GM18499 (cell line): Measurements from ENCODE around the gene TMEM271.

Source experiments
- ATAC-seq: cut with Tn5 transposase; IDR thresholded peaks from one replicate; pipeline ENCODE4 v1.9.1; 2021; ENCODE audit warnings: moderate number of reproducible peaks; ENCODE audit not compliant: insufficient read depth, unreplicated experiment

The TMEM271 gene

DNA sequence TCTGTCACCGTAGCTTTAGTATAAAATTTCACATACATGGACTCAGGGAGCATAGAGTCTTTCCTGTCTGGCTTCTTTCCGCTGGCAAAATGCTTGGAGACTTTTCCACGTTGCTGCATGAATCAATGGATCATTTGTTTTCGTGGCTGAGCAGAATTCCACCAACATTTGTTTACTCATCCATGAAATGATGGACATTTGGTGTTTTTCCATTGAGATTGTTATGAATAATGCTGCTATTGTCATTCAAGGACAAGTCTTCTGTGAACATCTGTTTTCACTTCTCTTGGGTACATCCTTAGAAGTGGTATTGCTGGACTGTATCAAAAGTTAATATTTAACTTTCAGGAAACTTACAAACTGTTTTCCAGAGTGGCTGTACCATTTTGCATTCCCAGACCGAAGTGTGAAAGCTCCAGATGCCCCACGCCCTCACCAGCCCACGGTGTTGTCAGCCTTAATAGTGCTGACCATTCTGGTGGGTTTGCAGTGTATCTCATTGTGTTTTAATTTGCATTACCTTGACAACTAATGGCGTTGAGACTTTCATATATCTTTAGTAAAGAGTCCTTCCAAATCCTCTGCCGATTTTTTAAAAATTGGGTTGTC, 5.8 kb upstream of the TMEM271 start:
- ATAC-seq, result no peak

DNA sequence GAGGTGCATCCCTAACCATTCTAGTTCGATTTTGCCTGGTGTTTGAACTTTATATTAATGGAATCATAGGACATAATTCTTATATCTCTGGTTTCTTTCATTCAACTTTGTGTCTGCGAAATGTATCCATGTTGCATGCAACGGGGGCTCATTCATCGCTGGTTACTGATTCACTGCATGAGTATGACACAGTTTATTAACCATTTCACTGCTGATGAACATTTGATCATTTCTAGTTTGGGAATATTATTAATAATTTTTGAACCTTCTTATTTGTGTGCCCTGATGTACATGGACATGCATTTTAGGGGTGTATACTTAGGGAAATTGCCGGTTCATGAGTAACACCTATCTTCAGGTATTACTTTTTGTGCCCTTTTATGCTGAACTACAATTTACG, 5.1 kb upstream of the TMEM271 start:
- no peak for ATAC-seq

DNA sequence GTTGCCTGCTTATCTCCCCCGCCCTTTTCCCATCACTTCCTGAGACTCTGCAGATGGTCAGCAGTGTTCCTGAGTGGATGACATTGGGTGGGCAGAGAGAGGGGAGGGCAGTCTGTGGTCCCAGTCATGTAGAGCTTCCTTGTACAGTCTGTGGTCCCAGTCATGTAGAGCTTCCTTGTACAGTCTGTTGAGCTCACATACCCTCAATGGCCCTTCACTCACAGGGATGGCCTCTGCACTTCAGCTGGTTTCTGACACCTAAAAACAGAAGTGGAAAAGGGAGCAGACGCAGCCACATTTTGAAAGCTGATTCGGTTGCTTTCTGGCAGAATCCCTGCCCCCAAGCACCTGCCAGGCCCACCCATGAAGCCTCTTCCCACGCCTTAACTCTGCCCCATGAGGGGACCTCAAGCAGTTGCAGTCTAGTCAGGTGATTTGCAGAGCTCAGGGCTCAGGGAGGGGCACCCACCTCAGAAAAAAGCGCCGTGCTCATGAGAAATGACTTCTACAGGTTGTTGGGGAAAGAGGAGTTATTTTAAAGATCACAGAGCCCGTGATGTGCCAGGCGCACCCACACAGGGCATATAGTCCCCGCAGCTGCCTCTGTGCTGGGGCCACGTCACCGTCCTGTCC, 3.6 kb upstream of the TMEM271 start:
- ATAC-seq, result no peak

DNA sequence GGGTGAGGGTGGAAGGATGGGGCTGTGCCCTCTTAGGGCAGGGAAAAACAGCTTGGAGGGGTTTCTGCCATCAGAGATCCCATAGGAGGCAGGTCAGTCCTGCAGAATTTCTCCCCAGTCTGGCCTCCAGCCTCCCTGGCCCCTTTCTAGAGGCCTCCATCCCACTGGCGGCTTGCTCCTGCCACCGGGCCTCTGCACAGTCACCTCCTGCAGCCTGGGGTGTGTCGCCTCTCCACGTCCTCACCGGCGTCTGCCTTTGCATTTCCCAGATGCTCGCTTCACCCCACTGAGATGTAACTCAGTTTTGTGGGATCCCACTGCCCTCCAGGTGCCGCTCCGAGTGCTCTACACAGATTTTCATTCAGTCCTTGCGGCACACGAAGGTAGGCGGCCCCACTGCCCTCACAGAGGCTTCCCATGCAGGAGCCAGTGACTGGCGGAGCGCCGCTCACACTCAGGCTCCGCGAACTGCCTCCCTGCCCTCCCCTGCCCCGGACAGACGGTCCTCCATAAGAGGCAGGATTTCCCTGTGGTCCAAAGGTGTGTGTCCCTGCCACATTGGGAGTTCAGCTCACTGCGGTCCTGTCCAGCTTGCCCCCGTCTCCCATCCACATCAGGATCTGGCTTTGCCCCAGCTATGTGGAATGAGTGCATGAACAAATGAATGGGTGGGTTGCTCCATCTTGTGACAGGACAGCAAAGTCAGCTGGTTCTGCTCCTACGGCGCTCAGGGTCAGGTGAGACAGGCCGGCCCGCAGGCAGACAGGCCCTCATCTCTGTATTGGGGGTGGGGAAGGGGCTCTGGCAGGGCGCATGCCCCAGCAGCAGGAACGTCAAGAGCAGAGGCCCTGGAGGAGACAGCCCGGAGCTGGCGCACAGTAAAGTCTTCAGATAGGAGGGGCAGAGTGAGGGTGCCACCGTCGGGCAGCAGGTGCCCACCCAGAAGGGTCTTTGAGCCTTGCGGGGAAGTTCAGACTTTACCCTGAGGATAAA, 2.7 kb upstream of the TMEM271 start:
- no peak for ATAC-seq

DNA sequence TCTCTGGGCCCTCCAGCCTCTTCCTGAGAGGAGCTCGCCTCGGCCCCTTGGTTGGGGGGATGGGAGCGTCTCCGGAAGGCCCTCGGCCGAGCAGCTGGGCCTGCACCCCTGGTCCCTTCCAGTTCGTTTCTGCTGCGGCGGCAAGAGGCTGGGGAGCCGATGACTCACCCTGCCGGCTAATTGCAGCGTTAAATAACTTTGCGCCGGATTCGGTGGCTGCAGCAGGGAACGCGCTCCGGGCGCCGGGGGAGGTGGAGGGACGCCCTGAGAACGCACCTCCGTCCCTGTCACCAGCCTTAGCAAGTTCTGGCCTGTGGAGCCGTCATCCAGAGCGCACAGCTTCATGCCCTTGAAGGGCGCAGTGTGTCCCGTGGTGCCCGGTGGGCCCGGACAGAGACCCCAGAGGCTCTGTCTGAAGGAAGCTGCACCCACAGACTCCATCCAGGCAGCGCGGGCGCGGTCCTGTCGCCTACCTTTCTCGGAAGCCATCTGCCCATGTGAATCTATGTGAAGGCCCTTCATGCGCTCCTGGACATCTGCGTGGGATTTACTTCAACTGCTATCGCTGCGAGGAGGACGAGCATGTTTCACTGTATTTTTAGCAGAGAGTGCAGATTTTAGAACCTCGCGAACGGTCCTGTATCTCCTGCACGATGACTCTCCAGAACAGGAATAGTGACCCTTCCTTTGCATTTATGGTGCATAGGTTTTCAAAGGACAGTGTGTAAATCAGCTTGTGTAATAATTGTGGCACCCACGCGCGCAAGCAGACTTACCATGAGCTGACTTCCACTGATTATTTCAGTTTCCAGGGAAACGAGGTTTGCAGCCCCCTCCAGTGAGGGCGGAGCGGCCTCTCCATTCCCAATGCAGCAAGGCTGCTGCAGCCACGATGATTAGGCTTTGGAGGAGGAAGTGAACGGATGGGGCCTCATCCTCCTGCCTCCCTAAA, 1.7 kb upstream of the TMEM271 start:
- ATAC-seq, result no peak

DNA sequence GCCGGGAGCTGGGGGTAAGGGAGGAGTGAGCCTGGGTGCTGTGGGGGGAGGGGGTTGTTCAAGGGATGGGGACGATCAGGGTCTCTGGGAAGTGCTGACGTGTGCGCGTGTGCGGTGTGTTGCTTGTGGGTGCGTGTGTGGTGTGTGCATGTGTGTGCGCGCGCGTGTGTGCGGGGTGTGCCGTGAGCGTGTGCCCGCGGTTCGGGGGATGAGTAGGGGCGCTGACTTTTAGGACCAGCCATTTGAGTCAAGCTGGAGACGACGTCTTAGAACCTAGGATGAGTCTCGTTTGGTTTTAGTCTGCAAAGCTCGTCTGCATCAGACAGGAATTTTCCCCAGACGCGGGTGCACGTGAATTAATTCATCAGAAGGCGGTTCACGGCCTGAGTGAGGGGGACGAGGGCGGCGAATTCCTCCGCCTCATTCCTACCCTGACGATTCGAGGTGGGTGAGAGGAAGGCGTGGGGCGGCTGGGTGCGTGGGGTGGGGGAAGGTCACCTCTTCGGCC, 950 bp upstream of the TMEM271 start:
- no peak for ATAC-seq

DNA sequence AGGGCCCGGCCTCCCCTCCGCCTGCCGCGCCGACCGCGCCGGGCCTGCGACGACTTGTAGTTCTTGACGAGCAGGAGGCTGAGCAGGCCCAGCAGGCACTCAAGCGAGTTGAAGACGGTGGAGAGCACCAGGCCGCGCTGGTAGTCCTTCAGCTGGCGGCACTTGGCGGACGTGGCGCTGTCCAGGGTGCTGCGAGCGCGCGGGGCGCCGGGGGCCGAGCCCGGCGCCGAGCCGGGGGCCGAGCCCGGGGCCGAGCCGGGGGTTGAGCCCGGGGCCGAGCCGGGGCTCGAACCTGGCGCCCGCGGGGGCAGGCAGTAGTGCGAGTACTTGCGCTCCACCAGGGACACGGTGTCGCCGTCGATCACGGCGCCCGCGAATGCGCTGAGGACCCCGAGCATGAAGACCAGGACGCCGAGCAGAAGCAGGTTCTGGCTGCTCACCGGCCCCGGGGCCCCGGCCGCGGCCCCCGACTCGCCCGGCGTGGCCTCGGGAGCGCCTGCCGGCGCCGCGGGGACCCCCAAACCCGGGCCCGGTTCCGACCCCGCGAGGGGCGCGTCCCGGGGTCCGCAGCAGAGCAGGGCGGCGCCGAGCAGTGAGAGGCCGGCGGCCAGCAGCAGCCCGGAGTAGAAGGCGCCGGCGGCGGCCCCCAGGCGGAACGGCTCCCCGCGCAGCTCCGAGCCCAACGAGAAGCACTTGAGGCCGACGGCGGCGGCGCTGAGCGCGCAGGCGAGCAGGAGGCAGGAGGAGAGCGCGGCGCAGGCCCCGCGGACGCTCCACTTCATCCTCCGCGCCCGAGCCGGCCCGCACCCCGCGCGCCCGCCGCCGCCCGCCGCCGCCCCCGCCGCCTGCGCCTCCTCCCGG, 584 bp downstream of the TMEM271 start:
- no peak for ATAC-seq

DNA sequence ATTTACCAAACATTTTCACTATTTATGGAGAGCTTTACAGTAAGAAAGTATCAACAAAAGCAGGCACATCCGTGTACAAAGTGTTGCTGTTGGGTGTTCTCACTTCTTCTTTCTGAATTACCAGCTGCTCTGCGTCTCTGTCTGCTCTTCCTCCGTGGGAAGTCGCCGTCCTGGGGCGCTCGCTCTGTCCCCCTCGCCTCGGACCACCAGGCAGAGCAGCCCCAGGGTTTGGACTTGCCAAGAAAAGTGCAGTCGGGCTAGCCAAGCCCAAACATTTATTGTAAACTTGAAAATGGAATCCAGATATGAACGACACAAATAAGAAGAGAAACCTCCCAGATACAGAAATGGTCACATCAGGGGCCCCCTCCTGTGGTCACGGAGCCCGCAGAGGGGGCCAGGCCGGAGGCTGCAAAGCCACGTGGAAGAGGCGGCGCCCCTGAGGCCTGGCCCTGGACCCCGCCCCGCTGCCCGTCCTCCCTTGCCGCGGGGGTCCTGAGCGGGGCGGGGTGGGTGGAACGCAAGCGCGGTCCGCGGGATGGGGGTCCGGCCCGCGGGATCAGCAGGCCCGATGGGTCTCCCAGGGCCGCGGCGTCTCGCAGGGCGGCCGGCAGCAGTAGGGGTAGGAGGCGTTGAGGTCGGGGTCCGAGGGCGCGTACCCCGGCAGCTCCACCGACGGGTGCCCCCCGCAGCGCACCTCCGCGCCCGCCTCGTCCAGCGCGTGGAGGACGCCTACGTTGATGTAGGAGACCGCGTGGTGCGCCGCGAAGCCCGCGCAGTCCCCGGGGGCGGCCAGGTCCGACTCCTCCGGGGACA, 1.5 kb downstream of the TMEM271 start:
- ATAC-seq, result no peak

DNA sequence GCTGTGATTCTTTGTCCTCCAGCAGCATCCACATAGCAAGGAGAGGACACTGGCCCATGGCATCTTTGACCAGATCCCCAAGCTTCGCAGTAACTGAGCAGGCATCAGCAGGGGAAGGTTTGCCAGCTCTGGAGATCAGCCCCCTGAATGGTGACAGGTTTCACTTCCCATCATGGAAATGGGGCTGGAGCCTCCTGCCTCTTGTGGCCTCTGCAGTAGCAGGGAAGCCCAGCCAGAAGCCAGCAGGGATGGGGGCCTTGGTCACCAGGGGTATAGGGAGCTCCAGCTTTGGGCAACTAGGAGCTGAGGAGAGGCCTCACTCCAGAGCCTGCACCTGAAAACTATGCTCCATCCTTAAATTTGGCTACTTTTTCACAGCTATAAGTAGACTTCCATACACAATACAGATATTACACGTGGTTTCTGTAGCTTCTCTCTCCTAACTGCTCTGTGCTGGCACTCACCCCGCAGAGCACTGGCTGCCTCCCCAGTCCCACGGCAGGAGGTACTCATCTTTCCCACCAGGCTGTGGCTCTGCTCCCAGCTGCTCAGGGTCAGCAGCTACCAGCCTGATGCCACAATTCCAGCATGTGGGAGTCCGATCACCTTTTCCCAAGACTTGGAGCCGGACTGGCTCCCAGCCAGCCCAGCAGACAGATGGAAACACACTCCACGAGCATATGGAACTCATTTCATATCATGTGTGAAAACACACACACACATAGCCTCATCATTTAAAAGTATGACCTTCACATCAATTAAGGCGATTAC, 2.8 kb downstream of the TMEM271 start:
- no peak for ATAC-seq

DNA sequence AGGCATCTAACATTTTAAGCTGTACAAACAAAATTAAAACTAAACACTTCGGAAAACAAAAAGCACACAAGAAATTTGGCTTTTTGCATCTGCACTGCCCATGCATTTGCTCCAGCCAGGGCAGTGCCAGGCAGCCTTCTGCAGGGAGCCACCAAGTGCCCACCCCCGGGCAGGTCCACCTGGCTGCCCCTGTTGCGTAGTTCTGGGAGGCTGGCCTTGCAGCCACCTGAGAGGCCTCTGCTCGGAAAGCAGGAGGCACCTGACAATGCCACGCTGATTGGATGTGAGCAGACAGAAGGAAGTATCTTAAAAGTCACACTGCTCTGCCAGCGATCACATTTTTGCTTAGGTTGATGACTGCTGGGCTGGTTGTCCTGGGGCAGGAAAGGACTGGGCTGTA, 3.5 kb downstream of the TMEM271 start:
- no peak for ATAC-seq

DNA sequence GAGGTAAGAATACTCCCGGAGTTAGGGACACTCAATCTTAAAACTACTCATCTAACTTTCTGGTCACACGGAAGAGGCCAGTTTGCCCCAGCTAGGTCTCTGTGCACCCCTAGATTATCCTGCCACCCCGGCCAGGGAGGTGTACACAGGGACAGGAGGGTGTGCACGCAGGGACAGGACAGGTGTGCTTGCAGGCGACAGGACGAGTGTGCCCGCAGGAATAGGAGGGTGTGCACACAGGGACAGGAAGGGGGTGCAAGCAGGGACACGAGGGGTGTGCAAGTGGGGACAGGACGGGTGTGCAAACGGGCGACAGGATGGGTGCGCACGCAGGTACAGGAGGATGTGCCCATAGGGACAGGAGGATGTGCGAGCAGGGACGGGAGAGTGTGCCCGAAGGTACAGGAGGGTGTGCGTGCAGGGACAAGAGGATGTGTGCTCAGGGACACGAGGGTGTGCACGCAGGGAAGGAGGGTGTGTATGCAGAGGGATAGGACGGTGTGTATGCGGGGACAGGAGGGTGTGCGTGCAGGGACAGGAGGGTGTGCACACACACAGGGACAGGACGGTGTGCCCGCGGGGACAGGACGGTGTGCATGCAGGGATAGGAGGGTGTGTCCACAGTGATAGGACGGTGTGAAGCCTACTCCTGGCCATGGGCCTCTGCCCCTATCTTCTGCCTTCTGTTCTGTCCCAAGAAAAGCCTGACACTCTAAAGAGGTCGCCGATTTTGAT, 4.1 kb downstream of the TMEM271 start:
- ATAC-seq, result no peak

DNA sequence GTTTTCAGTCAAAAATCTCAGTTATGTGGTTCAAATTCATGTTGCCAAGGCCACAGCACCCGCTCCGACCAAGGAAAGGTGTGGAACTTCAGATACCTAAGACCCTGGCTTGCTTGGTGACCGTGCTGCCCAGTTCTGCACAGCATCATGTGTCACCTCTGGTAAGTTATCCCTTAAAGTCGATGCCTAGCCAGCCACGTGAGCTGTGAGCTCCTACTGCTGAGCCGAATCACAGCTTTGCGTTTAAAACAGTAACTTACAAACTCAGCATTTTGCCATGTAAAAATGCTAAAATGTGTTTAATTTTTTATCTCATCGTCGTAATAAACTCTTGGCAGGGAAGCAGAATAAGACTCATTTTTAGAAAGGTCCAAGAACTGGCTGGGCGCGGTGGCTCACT, 5.3 kb downstream of the TMEM271 start:
- ATAC-seq, result no peak

DNA sequence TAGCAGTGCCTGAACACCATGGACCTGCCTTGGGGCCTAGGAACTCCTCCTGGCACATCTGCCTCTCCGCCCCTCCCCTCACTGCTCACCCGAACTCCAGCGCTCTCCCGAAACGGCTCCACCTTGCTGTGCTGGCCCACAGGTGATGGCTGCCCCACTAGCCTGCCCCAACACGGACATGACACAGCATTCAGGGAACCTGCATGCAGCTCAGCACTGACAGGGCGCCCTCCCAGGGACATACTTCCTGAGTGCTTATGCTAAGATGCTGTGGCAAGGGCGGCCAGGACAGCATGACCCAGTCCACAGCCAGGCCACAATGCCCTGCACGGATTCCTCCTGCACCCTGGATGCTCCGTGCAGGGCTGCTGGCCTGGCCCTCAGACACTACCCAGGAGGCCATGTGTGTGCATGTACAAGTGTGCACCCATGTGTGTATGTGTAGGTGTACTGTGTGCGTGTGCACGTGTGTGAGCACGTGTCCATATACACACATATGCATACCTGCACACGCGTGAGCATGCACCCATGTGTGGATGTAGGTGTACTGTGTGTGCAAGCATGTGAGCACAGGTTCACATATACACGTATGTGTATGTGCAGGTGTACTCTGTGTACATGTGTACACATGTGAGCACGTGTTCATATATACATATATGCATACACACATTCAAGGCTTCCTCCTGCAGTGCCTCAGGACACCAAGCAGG, 6.0 kb downstream of the TMEM271 start:
- no peak for ATAC-seq

DNA sequence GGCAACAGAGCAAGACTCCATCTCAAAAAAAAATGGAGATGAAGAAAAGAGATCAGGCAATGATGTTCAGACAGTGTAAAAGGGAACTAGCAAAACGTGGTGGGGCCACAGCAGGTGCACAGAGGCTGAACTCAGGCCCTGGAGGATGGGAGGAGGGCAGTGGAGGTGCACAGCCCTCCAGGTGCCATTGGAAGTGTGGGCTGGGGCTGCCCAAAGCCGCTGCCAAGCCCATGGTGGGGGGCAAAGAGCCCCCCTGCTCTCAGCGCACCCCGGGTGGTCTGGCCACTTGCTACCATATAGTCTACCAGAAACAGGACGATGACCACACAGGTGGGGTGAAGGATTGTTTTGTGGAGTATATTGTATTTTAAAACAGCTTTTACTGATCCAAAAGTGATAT, 7.1 kb downstream of the TMEM271 start:
- ATAC-seq, result no peak

DNA sequence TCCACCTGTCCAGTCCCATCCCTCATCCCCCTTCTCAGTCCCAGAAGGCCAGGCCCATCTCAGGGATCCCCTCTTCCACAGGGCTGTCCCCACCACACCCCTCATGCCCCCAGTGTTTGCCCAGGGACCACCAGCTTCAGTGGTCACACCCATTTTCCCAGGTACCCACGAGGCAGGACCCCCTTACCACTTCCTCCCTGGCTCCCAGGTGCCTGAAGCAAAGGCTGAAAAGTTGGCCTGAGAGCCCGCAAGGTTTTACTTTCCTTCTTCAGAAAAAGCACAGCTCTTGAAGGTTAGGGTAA, 7.8 kb downstream of the TMEM271 start:
- no peak for ATAC-seq
